HepG2 (cell line): ENCODE results near the gene C5orf34. TPM values are rescaled to one million over a fixed set of nuclear protein-coding genes. Genes with fewer than 3 reads are reported as not detected.

ENCODE experiments used
- CEBPG ChIP-seq: IDR thresholded peaks from 2 replicates; pipeline ENCODE4 v1.6.1; 2016
- CREBL2 ChIP-seq: sonication (generic); formaldehyde crosslinking; IDR thresholded peaks from 2 replicates; pipeline ENCODE4 v1.8.1; 2023; ENCODE audit warnings: missing genetic modification reagents, mild to moderate bottlenecking, borderline replicate concordance
- CREM ChIP-seq, 2 experiments: sonication (generic) in 1 of 2; formaldehyde crosslinking in 1 of 2; IDR thresholded peaks; 2 replicates each; pipeline versions ENCODE4 v1.4.0 to v1.6.1; 2016 to 2020; ENCODE audit warnings: antibody characterized with exemption in 1 of 2, mild to moderate bottlenecking in 1 of 2, missing genetic modification reagents in 1 of 2
- EHMT2 ChIP-seq: fragments of 200-600 bp; sonication (generic); IDR thresholded peaks from 2 replicates; pipeline ENCODE4 v1.7.0; 2017; ENCODE audit warnings: antibody characterized with exemption, low read depth, low read length, borderline replicate concordance
- HOXA3 ChIP-seq: sonication (generic); formaldehyde crosslinking; IDR thresholded peaks from 2 replicates; pipeline ENCODE4 v1.5.0; 2020; ENCODE audit warnings: missing genetic modification reagents
- IRF2 ChIP-seq: IDR thresholded peaks from 2 replicates; pipeline ENCODE4 v1.6.1; 2018; ENCODE audit warnings: missing genetic modification reagents, missing compliant biosample characterization
- JUND ChIP-seq: sonication (generic); formaldehyde crosslinking; IDR thresholded peaks from 2 replicates; pipeline ENCODE4 v1.8.0; 2022; ENCODE audit warnings: mild to moderate bottlenecking, missing genetic modification reagents
- KLF16 ChIP-seq, 2 experiments: sonication (generic) in 1 of 2; formaldehyde crosslinking in 1 of 2; IDR thresholded peaks; 2 replicates each; pipeline versions ENCODE4 v1.6.1 to v1.8.0; 2016 to 2023; ENCODE audit warnings: missing genetic modification reagents in 2 of 2, missing compliant biosample characterization in 1 of 2
- MAX ChIP-seq: IDR thresholded peaks from 2 replicates; pipeline ENCODE4 v1.6.1; 2012; ENCODE audit warnings: inconsistent platforms
- MAZ ChIP-seq, 2 experiments: sonication (generic) in 1 of 2; formaldehyde crosslinking in 1 of 2; IDR thresholded peaks; 2 replicates each; pipeline versions ENCODE4 v1.5.0 to v1.6.1; 2012 to 2020; ENCODE audit warnings: low read depth in 2 of 2, mild to moderate bottlenecking in 2 of 2, borderline replicate concordance in 1 of 2, improper control_type of control experiment in 1 of 2, low read length in 1 of 2, missing genetic modification reagents in 1 of 2, moderate library complexity in 1 of 2
- MXD1 ChIP-seq: sonication (generic); formaldehyde crosslinking; IDR thresholded peaks from 2 replicates; pipeline ENCODE4 v1.4.0; 2020; ENCODE audit warnings: mild to moderate bottlenecking, missing genetic modification reagents
- NFE2 ChIP-seq: sonication (generic); formaldehyde crosslinking; IDR thresholded peaks from 2 replicates; pipeline ENCODE4 v1.4.0; 2020; ENCODE audit warnings: missing genetic modification reagents
- NONO ChIP-seq, 2 experiments: fragments of 450-650 bp in 1 of 2; sonication (generic) in 1 of 2; formaldehyde crosslinking in 1 of 2; IDR thresholded peaks in 1 of 2; conservative IDR thresholded peaks in 1 of 2; 2 replicates each; pipeline versions ENCODE4 v1.6.1 to v1.8.0; 2017 to 2022; ENCODE audit warnings: mild to moderate bottlenecking in 1 of 2, missing genetic modification reagents in 1 of 2, moderate library complexity in 1 of 2
- PPARG ChIP-seq: conservative IDR thresholded peaks from 2 replicates; pipeline ENCODE4 v1.6.1; 2016; ENCODE audit warnings: missing biosample characterization, missing genetic modification reagents
- RFX5 ChIP-seq: IDR thresholded peaks from 2 replicates; pipeline ENCODE4 v1.6.1; 2011; ENCODE audit warnings: low read depth, low read length, improper control_type of control experiment
- TMF1 ChIP-seq: sonication (generic); formaldehyde crosslinking; IDR thresholded peaks from 2 replicates; pipeline ENCODE4 v1.8.1; 2022; ENCODE audit warnings: low read depth, missing genetic modification reagents
- TP53 ChIP-seq: sonication (generic); formaldehyde crosslinking; conservative IDR thresholded peaks from 2 replicates; pipeline ENCODE4 v1.4.0; 2020; ENCODE audit warnings: missing genetic modification reagents
- YEATS2 ChIP-seq: sonication (generic); formaldehyde crosslinking; IDR thresholded peaks from 2 replicates; pipeline ENCODE4 v1.4.0; 2020; ENCODE audit warnings: missing genetic modification reagents, borderline replicate concordance
- ZBTB25 ChIP-seq: IDR thresholded peaks from 2 replicates; pipeline ENCODE4 v1.6.1; 2018; ENCODE audit warnings: missing genetic modification reagents
- ZBTB8A ChIP-seq: sonication (generic); formaldehyde crosslinking; IDR thresholded peaks from 2 replicates; pipeline ENCODE4 v1.4.0; 2020; ENCODE audit warnings: mild to moderate bottlenecking, low read depth, missing genetic modification reagents, borderline replicate concordance
- ZEB1 ChIP-seq: IDR thresholded peaks from 2 replicates; pipeline ENCODE4 v1.6.1; 2012; ENCODE audit warnings: mild to moderate bottlenecking, low read depth, inconsistent platforms; ENCODE audit not compliant: insufficient replicate concordance
- ZFP36L2 ChIP-seq: sonication (generic); formaldehyde crosslinking; IDR thresholded peaks from 2 replicates; pipeline ENCODE4 v1.4.0; 2020; ENCODE audit warnings: missing genetic modification reagents
- ZFX ChIP-seq: sonication (generic); formaldehyde crosslinking; IDR thresholded peaks from 2 replicates; pipeline ENCODE4 v1.4.0; 2020; ENCODE audit warnings: mild to moderate bottlenecking, low read depth, missing genetic modification reagents, moderate library complexity
- ZNF263 ChIP-seq: sonication (generic); formaldehyde crosslinking; IDR thresholded peaks from 2 replicates; pipeline ENCODE4 v1.4.0; 2020; ENCODE audit warnings: missing genetic modification reagents
- ZNF33A ChIP-seq: sonication (generic); formaldehyde crosslinking; IDR thresholded peaks from 2 replicates; pipeline ENCODE4 v1.5.1; 2020; ENCODE audit warnings: missing genetic modification reagents, mild to moderate bottlenecking, moderate library complexity, borderline replicate concordance
- ZNF513 ChIP-seq: sonication (generic); formaldehyde crosslinking; conservative IDR thresholded peaks from 2 replicates; pipeline ENCODE4 v1.5.0; 2020; ENCODE audit warnings: missing genetic modification reagents
- ZNF772 ChIP-seq: sonication (generic); formaldehyde crosslinking; IDR thresholded peaks from 2 replicates; pipeline ENCODE4 v1.5.0; 2020; ENCODE audit warnings: mild to moderate bottlenecking, missing genetic modification reagents
- polyA plus RNA-seq, 8 experiments: library from polyadenylated mRNA; depleted of rRNA in 3 of 8; stranded (reverse) in 7 of 8; unstranded in 1 of 8; fragments of >200 nt; fragmentation: Illumina TruSeq in 4 of 8; extraction: Trizol in 4 of 8; gene quantifications; 2 replicates each; pipeline versions ENCODE4 v1.2.1 to v1.2.3, GENCODE V29; 2011 to 2016; ENCODE audit warnings: low read depth in 4 of 8, missing spikeins in 1 of 8, mixed read lengths in 1 of 8; ENCODE audit not compliant: insufficient read depth in 1 of 8
- total RNA-seq, 5 experiments: library from RNA; depleted of rRNA; stranded (reverse); fragments of >200 nt; fragmentation: Illumina TruSeq; extraction: Trizol; gene quantifications; 2 replicates each; pipeline ENCODE4 v1.2.3, GENCODE V29; 2016; ENCODE audit warnings: low read depth in 1 of 5

C5orf34 gene
- total and polyA plus RNA-seq, 2 of the 13 experiments (the other 11 are each of a cell fraction or from before 2014, with no cell fraction given), result 3.2 to 6.4 TPM

- TF ChIP-seq TMF1 (no peak; the same call in 1 of the 2 replicates), KLF16 (CRISPR knock-in tag; IDR thresholded peaks at IDR 0.05) (no peak), CEBPG (CRISPR knock-in tag) (no peak), EHMT2 (no peak), NONO (IDR thresholded peaks at IDR 0.05) (no peak), NONO (CRISPR knock-in tag; conservative IDR thresholded peaks at IDR 0.05) (0 out of 2 replicates have a peak, but pooled peaks have one; percentile 3), ZFX (no peak; the same call in 1 of the 2 replicates), PPARG (CRISPR knock-in tag) (no peak), NFE2 (CRISPR knock-in tag) (no peak), ZNF513 (no peak), ZNF263 (CRISPR knock-in tag) (no peak), ZFP36L2 (CRISPR knock-in tag) (no peak), ZNF772 (CRISPR knock-in tag) (no peak; the same call in 1 of the 2 replicates), MAX (no peak; the same call in 1 of the 2 replicates), CREM (IDR thresholded peaks at IDR 0.05) (no peak), CREM (CRISPR knock-in tag; IDR thresholded peaks at IDR 0.05) (no peak), MXD1 (CRISPR knock-in tag) (peak; percentile 72; the same call in 1 of the 2 replicates), RFX5 (no peak), JUND (no peak), YEATS2 (no peak), ZBTB8A (CRISPR knock-in tag) (no peak), MAZ (IDR thresholded peaks at IDR 0.05; ENCODE audit: borderline replicate concordance, low read depth, low read length) (no peak), MAZ (CRISPR knock-in tag; IDR thresholded peaks at IDR 0.05; ENCODE audit: low read depth) (no peak), ZNF33A (CRISPR knock-in tag) (no peak), ZEB1 (no peak), CREBL2 (CRISPR knock-in tag) (no peak), HOXA3 (CRISPR knock-in tag) (no peak), TP53 (no peak), ZBTB25 (CRISPR knock-in tag) (0 out of 2 replicates have a peak, but pooled peaks have one; percentile 27), IRF2 (CRISPR knock-in tag) (no peak)
These were observed 41.1 kb upstream of the C5orf34 start (continued) for GRCh38 chr5:43555895-43556606.
